Measurements from ENCODE around the gene WDR20. TPM values are rescaled to one million over a fixed set of nuclear protein-coding genes. Genes with fewer than 3 reads are reported as not detected.

The WDR20 gene
- total and polyA plus RNA-seq, 2 of the 4 experiments (the other 2 are of a cell fraction): 20.3 to 27.4 TPM

- ChIA-PET POLR2A (ENCODE audit: unreplicated experiment) (no interaction called here), CTCF (no interaction called here)
- H3K9ac ChIP-seq (ENCODE audit: low read depth, low read length): no peak overlapping the region
- H3K4me3 ChIP-seq (ENCODE audit: insufficient read depth, low read depth, low read length): no peak overlapping the region
- H3K9me3 ChIP-seq (ENCODE audit: control insufficient read depth, insufficient read depth, low read length): peaks cover 2% of the 10 kb centered on the region
- no peak overlapping the region for H3K4me2 ChIP-seq (ENCODE audit: low read depth, low read length)
- H3K56ac ChIP-seq (ENCODE audit: extremely low read depth, insufficient read depth, low read length): no peak overlapping the region
- no peak overlapping the region for H3K18ac ChIP-seq (ENCODE audit: low read depth, low read length)
- H4K8ac ChIP-seq (ENCODE audit: low read depth in 2 of 2, low read length in 2 of 2): no peak overlapping the region
- no peak overlapping the region for H2AK9ac ChIP-seq (replicated peaks; ENCODE audit: low read depth, low read length, poor library complexity)
- no peak overlapping the region for H4K5ac ChIP-seq (ENCODE audit: low read depth, low read length)
- H2AK5ac ChIP-seq (ENCODE audit: low read depth, low read length): no peak overlapping the region
- H2BK5ac ChIP-seq (ENCODE audit: low read depth, low read length, poor library complexity, severe bottlenecking): no peak overlapping the region
- H3K79me1 ChIP-seq (ENCODE audit: low read depth in 1 of 2, low read length in 2 of 2): peaks cover 0 to 1% of the 10 kb centered on the region in 2 experiments; a peak in 1 of 4 replicates
- H3K14ac ChIP-seq (replicated peaks; ENCODE audit: low read depth, low read length): no peak overlapping the region
- WGBS, 2 experiments (ENCODE audit: extremely low coverage in 2 of 2, insufficient read length in 1 of 2): 71% methylated on average over 1 of the region's 4 CpGs; no CpG with 5 or more reads in 1 of the 2 experiments
- no peak overlapping the region for H3K4ac ChIP-seq (ENCODE audit: low read depth, low read length)
- in situ Hi-C loops (cut with MboI; ENCODE audit: low sequenced_read_pairs): no loop called here
- no peak overlapping the region for H2BK15ac ChIP-seq (ENCODE audit: low read depth, low read length)
- no peak overlapping the region for H3K27ac ChIP-seq (ENCODE audit: insufficient read depth, low read length)
- H3K9me1 ChIP-seq (ENCODE audit: insufficient read depth, low read length): no peaks in the 10 kb centered on the region
- BruUV-seq (replicated peaks): no TSS peak
- TF ChIP-seq SMC3 (IDR thresholded peaks at IDR 0.05; ENCODE audit: low read depth, low read length) (no peak), RFX5 (IDR thresholded peaks at IDR 0.05; ENCODE audit: low read depth, low read length) (no peak), USF2 (IDR thresholded peaks at IDR 0.05; ENCODE audit: low read depth, low read length) (no peak), FOS (IDR thresholded peaks at IDR 0.05; ENCODE audit: low read depth, low read length) (no peak), RCOR1 (IDR thresholded peaks at IDR 0.05; ENCODE audit: insufficient replicate concordance, low read length) (no peak), MAZ (IDR thresholded peaks at IDR 0.05; ENCODE audit: borderline replicate concordance, low read depth, low read length) (no peak), MAFK (IDR thresholded peaks at IDR 0.05; ENCODE audit: low read depth, low read length) (no peak), POLR2A (IDR thresholded peaks at IDR 0.05; ENCODE audit: low read depth, low read length) (no peak), CEBPB (IDR thresholded peaks at IDR 0.05; ENCODE audit: low read depth, low read length) (no peak), CHD1 (IDR thresholded peaks at IDR 0.05; ENCODE audit: low read depth, low read length) (no peak), BHLHE40 (IDR thresholded peaks at IDR 0.05; ENCODE audit: low read depth, low read length) (no peak)
- TF ChIP-seq, protein P1, sequence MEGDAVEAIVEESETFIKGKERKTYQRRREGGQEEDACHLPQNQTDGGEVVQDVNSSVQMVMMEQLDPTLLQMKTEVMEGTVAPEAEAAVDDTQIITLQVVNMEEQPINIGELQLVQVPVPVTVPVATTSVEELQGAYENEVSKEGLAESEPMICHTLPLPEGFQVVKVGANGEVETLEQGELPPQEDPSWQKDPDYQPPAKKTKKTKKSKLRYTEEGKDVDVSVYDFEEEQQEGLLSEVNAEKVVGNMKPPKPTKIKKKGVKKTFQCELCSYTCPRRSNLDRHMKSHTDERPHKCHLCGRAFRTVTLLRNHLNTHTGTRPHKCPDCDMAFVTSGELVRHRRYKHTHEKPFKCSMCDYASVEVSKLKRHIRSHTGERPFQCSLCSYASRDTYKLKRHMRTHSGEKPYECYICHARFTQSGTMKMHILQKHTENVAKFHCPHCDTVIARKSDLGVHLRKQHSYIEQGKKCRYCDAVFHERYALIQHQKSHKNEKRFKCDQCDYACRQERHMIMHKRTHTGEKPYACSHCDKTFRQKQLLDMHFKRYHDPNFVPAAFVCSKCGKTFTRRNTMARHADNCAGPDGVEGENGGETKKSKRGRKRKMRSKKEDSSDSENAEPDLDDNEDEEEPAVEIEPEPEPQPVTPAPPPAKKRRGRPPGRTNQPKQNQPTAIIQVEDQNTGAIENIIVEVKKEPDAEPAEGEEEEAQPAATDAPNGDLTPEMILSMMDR (conservative IDR thresholded peaks at IDR 0.05; ENCODE audit: low read depth, low read length): no peak
- H3K27me3 ChIP-seq (ENCODE audit: control insufficient read depth, insufficient read depth, low read length): no peaks in the 10 kb centered on the region
- H4K20me1 ChIP-seq (ENCODE audit: insufficient read depth, low read length): no peaks in the 10 kb centered on the region
- DNase-seq (no peak), ATAC-seq (ENCODE audit: low read depth) (no peak)
- intact Hi-C loops (cut with micrococcal nuclease): no loop called here
- H3K4me1 ChIP-seq (ENCODE audit: control insufficient read depth, insufficient read depth, low read length): no peaks in the 10 kb centered on the region; the same call in 1 of the 2 replicates
- no peaks in the 10 kb centered on the region for H3K36me3 ChIP-seq (ENCODE audit: control insufficient read depth, insufficient read depth, low read length)
- H2AFZ ChIP-seq (replicated peaks; ENCODE audit: low read length, poor library complexity): no peak overlapping the region
- no peak overlapping the region; the same call in 1 of the 2 replicates for H4K91ac ChIP-seq (ENCODE audit: insufficient read depth, low read depth, low read length)
- H2BK20ac ChIP-seq (ENCODE audit: low read depth, low read length): no peak overlapping the region
- dilution Hi-C loops (cut with HindIII; ENCODE audit: low sequenced_read_pairs, unreplicated experiment): no loop called here
- H3K23ac ChIP-seq (ENCODE audit: low read depth, low read length): no peak overlapping the region
- H2BK120ac ChIP-seq (ENCODE audit: low read depth, low read length): no peak overlapping the region
These were observed 101.5 kb downstream of the WDR20 start for GRCh38 chr14:102241147-102241546.
